Esophagus muscularis mucosa (tissue), 4 donors: ENCODE results near the gene PCP4L1. TPM values are rescaled to one million over a fixed set of nuclear protein-coding genes. Genes with fewer than 3 reads are reported as not detected.

ENCODE experiments used
- DNase-seq: peaks from one replicate; pipeline ENCODE4 v3.0.0-alpha.2; 2017; ENCODE audit errors: extremely low spot score
- H3K27ac ChIP-seq, 4 donors: fragments of 200-600 bp; sonication (generic); replicated peaks in 1 of 4; 1 replicate in 3 of 4; 2 replicates in 1 of 4; pipeline ENCODE4 v1.5.1; 2016 to 2019; ENCODE audit warnings: mild to moderate bottlenecking in 1 of 4
- H3K27me3 ChIP-seq, 4 donors: fragments of 200-600 bp; sonication (generic); one replicate each; pipeline versions ENCODE4 v1.5.1 to v1.6.0; 2016 to 2019
- H3K36me3 ChIP-seq, 4 donors: fragments of 200-600 bp; sonication (generic); one replicate each; pipeline ENCODE4 v1.5.1; 2016 to 2019
- H3K4me1 ChIP-seq, 4 donors: fragments of 200-600 bp; sonication (generic); one replicate each; pipeline ENCODE4 v1.5.1; 2016 to 2019
- H3K4me3 ChIP-seq, 4 donors: fragments of 200-600 bp; sonication (generic); 1 replicate in 2 of 4; 2 replicates in 2 of 4; pipeline ENCODE4 v1.5.1; 2016 to 2019; ENCODE audit warnings: mild to moderate bottlenecking in 4 of 4, moderate library complexity in 1 of 4
- H3K9me3 ChIP-seq, 4 donors: fragments of 200-600 bp; sonication (generic); 1 replicate in 3 of 4; 2 replicates in 1 of 4; pipeline ENCODE4 v1.5.1; 2016 to 2019
- CTCF ChIP-seq, 3 experiments: fragments of 200-600 bp in 2 of 3; fragments of 450-650 bp in 1 of 3; sonication (generic) in 2 of 3; IDR thresholded peaks; one replicate each; pipeline ENCODE4 v1.5.1; 2017 to 2019; ENCODE audit warnings: antibody characterized with exemption in 3 of 3, mild to moderate bottlenecking in 2 of 3, moderate library complexity in 1 of 3
- EP300 ChIP-seq: sonication (generic); formaldehyde crosslinking; IDR thresholded peaks from one replicate; pipeline ENCODE4 v1.6.1; 2017; ENCODE audit warnings: antibody characterized with exemption
- POLR2A ChIP-seq: fragments of 450-650 bp; IDR thresholded peaks from one replicate; pipeline ENCODE4 v1.6.1; 2017; ENCODE audit warnings: antibody characterized with exemption, moderate library complexity, mild to moderate bottlenecking, low read depth
- POLR2AphosphoS5 ChIP-seq, 2 donors: sonication (generic); formaldehyde crosslinking; IDR thresholded peaks; one replicate each; pipeline ENCODE4 v1.6.1; 2017; ENCODE audit warnings: antibody characterized with exemption in 2 of 2
- WGBS: methylation state at CpG from one replicate; pipeline ENCODE4 v1.1.5; 2018; 5-methylcytosine and 5-hydroxymethylcytosine counted together
- intact Hi-C: fragments of 100-400 bp; cut with DNase I; formaldehyde crosslinking; loops from one replicate; pipeline ENCODE4 v1.15.1; 2023
- total RNA-seq, 4 donors: library from RNA; depleted of rRNA; stranded (reverse); fragments of >200 nt; gene quantifications; one replicate each; pipeline versions ENCODE4 v1.1.0 to v1.2.1, GENCODE V29; 2016

PCP4L1 gene
- total RNA-seq, 4 donors from 2014 or later, result 3.3 to 12.7 (median 6.7) TPM

DNA sequence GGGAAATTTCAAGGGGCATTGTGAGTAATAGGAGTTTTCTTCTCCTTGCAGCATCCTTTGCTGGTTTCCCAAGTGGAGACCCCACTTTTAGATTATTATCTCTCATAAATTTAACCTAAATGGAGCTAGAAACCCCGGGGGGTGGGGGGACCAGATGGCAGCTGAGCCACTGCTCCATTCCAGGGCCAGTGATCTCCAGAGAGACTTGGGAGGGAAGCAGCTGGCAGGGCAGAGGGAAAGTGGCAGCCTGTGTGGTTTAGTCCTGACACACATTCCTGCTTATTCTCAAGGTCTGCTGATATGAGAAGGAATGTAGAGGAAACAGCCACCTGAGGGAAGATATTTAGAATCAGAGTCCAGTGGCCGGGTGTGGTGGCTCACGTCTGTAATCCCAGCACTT lies 16.3 kb downstream of the PCP4L1 start:
- intact Hi-C loops, result no loop called here
- Histone ChIP-seq H3K4me3 (no peak overlapping the region), H3K4me1 (peaks cover 0 to 11% (median 8%) of the 10 kb centered on the region in 4 donors), H3K27ac (no peak overlapping the region), H3K9me3 (no peaks in the 10 kb centered on the region), H3K36me3 (no peaks in the 10 kb centered on the region), H3K27me3 (no peaks in the 10 kb centered on the region)
- 68% methylated on average over 3 of the region's 3 CpGs for WGBS
- no peak for TF ChIP-seq EP300
- no peak for TF ChIP-seq CTCF (IDR thresholded peaks at IDR 0.05)
- no peak for TF ChIP-seq POLR2AphosphoS5 (IDR thresholded peaks at IDR 0.05)
- TF ChIP-seq POLR2A, result no peak
- no peak for DNase-seq

DNA sequence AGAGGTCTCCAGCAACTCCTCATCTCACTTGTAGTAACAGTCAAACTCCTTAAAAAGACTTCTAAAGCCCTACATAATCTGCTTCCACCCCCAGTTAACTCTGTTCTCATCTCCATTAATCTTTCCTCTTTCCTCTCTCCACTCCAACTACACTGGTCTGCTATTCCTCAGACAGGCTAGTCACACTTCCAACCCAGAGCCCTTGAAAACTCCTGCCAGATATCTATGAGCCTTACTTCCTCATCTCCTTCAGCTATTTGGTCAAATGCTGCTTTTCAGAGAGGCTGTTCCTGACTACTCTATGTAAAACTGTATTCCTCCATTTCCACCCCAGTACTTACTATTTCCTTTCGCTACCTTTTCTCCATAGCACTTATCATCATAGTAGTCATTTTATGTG lies 24.4 kb downstream of the PCP4L1 start:
- WGBS, result 100% methylated on average over 1 of the region's 1 CpG
- TF ChIP-seq POLR2AphosphoS5 (IDR thresholded peaks at IDR 0.05), result no peak
- no peak for TF ChIP-seq EP300
- Histone ChIP-seq H3K9me3 (no peaks in the 10 kb centered on the region), H3K4me1 (no peaks in the 10 kb centered on the region), H3K27ac (no peak overlapping the region), H3K27me3 (no peaks in the 10 kb centered on the region), H3K36me3 (peaks cover 0 to 11% (median 0%) of the 10 kb centered on the region in 4 donors), H3K4me3 (no peak overlapping the region)
- intact Hi-C loops, result loop anchor here (5.0 kb wide), 1 partner anchor 41 kb away; no protein-coding TSS in a partner anchor
- DNase-seq, result no peak

DNA sequence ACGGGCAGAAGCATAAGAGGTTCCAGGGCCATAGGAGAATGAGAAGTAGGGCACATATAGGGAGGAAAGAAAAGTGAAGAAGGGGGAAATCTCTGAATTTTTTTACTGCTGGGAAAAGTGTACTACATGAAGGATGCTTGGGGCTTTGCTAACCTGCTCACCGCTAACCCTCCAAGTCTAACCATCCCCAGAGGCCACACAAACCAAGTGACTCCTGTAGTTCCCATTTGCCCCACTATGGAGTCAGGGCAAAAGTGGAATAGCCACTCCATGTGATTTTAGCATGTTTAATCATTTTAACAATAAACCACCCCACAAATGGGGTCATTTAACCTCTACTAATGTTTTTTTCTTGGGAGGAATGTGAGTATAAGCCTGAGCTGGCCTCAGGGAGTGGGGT lies 26.6 kb downstream of the PCP4L1 start:
- no peak for TF ChIP-seq POLR2AphosphoS5 (IDR thresholded peaks at IDR 0.05)
- TF ChIP-seq EP300, result no peak
- no peak for TF ChIP-seq CTCF (IDR thresholded peaks at IDR 0.05)
- TF ChIP-seq POLR2A, result no peak
- intact Hi-C loops, result no loop called here

DNA sequence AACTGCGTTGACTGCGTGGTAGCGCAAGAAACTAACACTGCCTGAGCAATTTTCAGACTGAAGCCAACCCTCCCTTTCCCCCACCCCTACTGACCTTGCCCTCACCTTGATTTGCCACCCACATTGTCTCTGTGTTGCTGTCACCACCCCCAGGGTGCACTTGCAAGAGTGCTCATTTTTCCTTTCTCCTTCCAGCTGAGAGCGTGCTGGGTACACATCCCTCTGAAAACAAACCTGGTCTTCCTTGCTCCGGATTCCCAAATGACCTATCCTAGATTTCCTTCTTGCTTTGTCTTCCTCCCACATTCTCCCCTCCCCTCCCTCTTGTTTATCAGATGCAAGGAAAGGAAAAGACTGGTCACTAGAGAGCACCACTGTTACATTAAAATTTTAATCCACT lies 27.0 kb downstream of the PCP4L1 start:
- no peak overlapping the region for H3K4me3 ChIP-seq
- no peaks in the 10 kb centered on the region for H3K27me3 ChIP-seq
- intact Hi-C loops, result no loop called here
- H3K4me1 ChIP-seq, result peaks cover 0 to 4% (median 0%) of the 10 kb centered on the region in 4 donors
- 65% methylated on average over 5 of the region's 5 CpGs for WGBS
- no peaks in the 10 kb centered on the region for H3K9me3 ChIP-seq
- no peak for DNase-seq
- TF ChIP-seq POLR2A (no peak), CTCF (IDR thresholded peaks at IDR 0.05) (no peak), POLR2AphosphoS5 (IDR thresholded peaks at IDR 0.05) (no peak), EP300 (no peak)
- no peak overlapping the region for H3K27ac ChIP-seq
- H3K36me3 ChIP-seq, result peaks cover 0 to 11% (median 0%) of the 10 kb centered on the region in 4 donors

More for the DNA sequence above, 26.6 kb downstream of the PCP4L1 start:
- Histone ChIP-seq H3K4me3 (no peak overlapping the region), H3K9me3 (no peaks in the 10 kb centered on the region), H3K4me1 (no peaks in the 10 kb centered on the region), H3K27me3 (no peaks in the 10 kb centered on the region), H3K27ac (no peak overlapping the region), H3K36me3 (peaks cover 0 to 11% (median 0%) of the 10 kb centered on the region in 4 donors)
- WGBS, result 92% methylated on average over 2 of the region's 2 CpGs
- no peak for DNase-seq

DNA sequence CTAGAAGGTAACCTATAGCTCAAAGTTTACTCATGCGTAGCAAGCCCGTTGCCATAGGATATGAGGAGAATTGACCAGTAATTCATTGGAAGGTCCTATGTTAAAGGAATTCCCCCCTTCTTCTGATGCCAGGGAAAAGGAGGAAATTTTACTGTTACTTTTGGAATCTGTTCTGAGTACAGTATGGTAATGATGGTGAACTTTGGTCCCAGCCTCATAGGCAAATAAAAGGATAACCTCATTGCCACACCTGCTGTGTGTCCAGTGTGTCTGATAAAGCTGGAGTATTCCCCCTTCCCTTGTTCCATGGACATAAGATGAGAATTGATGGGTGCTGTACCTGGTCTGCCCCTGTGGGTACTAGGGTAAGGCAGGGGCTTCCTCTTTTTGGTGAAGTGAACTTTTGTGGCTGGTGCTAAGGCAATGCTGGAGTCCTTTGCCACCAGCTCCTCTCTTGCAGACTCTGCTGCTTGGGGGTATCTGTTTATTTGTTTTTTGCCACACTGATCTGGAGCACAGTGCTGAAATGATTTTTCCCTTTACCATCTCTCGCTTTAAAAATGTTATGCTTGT lies 29.0 kb downstream of the PCP4L1 start:
- peaks cover 0 to 11% (median 0%) of the 10 kb centered on the region in 4 donors for H3K36me3 ChIP-seq
- H3K4me1 ChIP-seq, result peaks cover 0 to 4% (median 0%) of the 10 kb centered on the region in 4 donors
- no peaks in the 10 kb centered on the region for H3K27me3 ChIP-seq
- no peak for DNase-seq
- 92% methylated on average over 3 of the region's 3 CpGs for WGBS
- TF ChIP-seq EP300 (no peak), POLR2A (no peak), CTCF (IDR thresholded peaks at IDR 0.05) (no peak)
- no peak overlapping the region for H3K27ac ChIP-seq
- H3K4me3 ChIP-seq, result no peak overlapping the region
- intact Hi-C loops, result no loop called here
- no peaks in the 10 kb centered on the region for H3K9me3 ChIP-seq
